SJSA1 (cell line): Measurements from ENCODE around the gene BARHL1. TPM values are rescaled to one million over a fixed set of nuclear protein-coding genes. Genes with fewer than 3 reads are reported as not detected.

Experiments used
- total RNA-seq: library from RNA; depleted of rRNA; stranded (reverse); fragments of >200 nt; shearing (Covaris generic); gene quantifications from 2 replicates; pipeline ENCODE4 v1.2.3, GENCODE V29; 2014; rRNA removed

Gene BARHL1
- total RNA-seq, 1 experiment from 2014 or later, result not detected

Other genes with a start within 250 kb of the BARHL1 start
- gene SETX, start 227.6 kb upstream of the BARHL1 start, total RNA-seq, result 26.1 and 34.6 TPM in 2 replicates
- 9.9 and 11.3 TPM in 2 replicates for gene TTF1, start 175.8 kb upstream of the BARHL1 start, total RNA-seq
- gene CFAP77, start 172.4 kb upstream of the BARHL1 start, total RNA-seq, result 0.42 TPM in 1 of 2 replicates, not detected in the other
- gene DDX31, start 87.4 kb downstream of the BARHL1 start, total RNA-seq, result 9.7 and 12.1 TPM in 2 replicates
- 10.9 and 17.1 TPM in 2 replicates for gene GTF3C4, start 87.9 kb downstream of the BARHL1 start, total RNA-seq